ENCODE data around the gene KCNQ1OT1.

KCNQ1OT1 gene

GRCh38 chr11:2665526-2666400, 34.0 kb downstream of the KCNQ1OT1 start:
- H3F3A ChIP-seq (ENCODE audit: insufficient read depth, low read length): no peaks in the 10 kb centered on the region
- no peak overlapping the region for H3K9ac ChIP-seq (ENCODE audit: low read length)
- H3K9me3 ChIP-seq (replicated peaks; ENCODE audit: insufficient read depth, low read length): no peaks in the 10 kb centered on the region
- no peaks in the 10 kb centered on the region for H3K9me2 ChIP-seq (replicated peaks; ENCODE audit: insufficient read depth, low read length)
- TF ChIP-seq EZH2 (optimal IDR thresholded peaks at IDR 0.05; ENCODE audit: low read depth, low read length) (no peak), EZH2phosphoT487 (IDR thresholded peaks at IDR 0.05; ENCODE audit: low read length) (no peak)
- TF ChIP-seq, protein P1, sequence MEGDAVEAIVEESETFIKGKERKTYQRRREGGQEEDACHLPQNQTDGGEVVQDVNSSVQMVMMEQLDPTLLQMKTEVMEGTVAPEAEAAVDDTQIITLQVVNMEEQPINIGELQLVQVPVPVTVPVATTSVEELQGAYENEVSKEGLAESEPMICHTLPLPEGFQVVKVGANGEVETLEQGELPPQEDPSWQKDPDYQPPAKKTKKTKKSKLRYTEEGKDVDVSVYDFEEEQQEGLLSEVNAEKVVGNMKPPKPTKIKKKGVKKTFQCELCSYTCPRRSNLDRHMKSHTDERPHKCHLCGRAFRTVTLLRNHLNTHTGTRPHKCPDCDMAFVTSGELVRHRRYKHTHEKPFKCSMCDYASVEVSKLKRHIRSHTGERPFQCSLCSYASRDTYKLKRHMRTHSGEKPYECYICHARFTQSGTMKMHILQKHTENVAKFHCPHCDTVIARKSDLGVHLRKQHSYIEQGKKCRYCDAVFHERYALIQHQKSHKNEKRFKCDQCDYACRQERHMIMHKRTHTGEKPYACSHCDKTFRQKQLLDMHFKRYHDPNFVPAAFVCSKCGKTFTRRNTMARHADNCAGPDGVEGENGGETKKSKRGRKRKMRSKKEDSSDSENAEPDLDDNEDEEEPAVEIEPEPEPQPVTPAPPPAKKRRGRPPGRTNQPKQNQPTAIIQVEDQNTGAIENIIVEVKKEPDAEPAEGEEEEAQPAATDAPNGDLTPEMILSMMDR (IDR thresholded peaks at IDR 0.05; ENCODE audit: low read length): no peak
- no peaks in the 10 kb centered on the region for H3K36me3 ChIP-seq (replicated peaks; ENCODE audit: insufficient read depth, low read length)
- no peak overlapping the region for H3K4me2 ChIP-seq (ENCODE audit: low read depth, low read length)
- no peak overlapping the region for H3K27ac ChIP-seq (ENCODE audit: low read length)
- no peak overlapping the region for H3K4me3 ChIP-seq (ENCODE audit: low read length)
- H3K79me2 ChIP-seq (ENCODE audit: low read length): no peaks in the 10 kb centered on the region
- no peak for DNase-seq
- no peaks in the 10 kb centered on the region for H3K4me1 ChIP-seq (ENCODE audit: low read length)
- H2AFZ ChIP-seq (ENCODE audit: low read length): no peak overlapping the region
- no peaks in the 10 kb centered on the region for H3K27me3 ChIP-seq (replicated peaks; ENCODE audit: insufficient read depth, low read length)
- H4K20me1 ChIP-seq (ENCODE audit: insufficient read depth, low read length): no peaks in the 10 kb centered on the region

- no peaks in the 10 kb centered on the region for H3K27me3 ChIP-seq (replicated peaks; ENCODE audit: insufficient read depth, low read length)
- no peaks in the 10 kb centered on the region for H3K9me3 ChIP-seq (replicated peaks; ENCODE audit: insufficient read depth, low read length)
- no peak overlapping the region for H3K27ac ChIP-seq (ENCODE audit: low read length)
- H3K4me1 ChIP-seq (ENCODE audit: low read length): no peaks in the 10 kb centered on the region
- no peaks in the 10 kb centered on the region for H3K79me2 ChIP-seq (ENCODE audit: low read length)
- no peaks in the 10 kb centered on the region for H3K36me3 ChIP-seq (replicated peaks; ENCODE audit: insufficient read depth, low read length)
- H3K4me2 ChIP-seq (ENCODE audit: low read depth, low read length): no peak overlapping the region
- no peak overlapping the region for H2AFZ ChIP-seq (ENCODE audit: low read length)
- no peak for DNase-seq
- H3K4me3 ChIP-seq (ENCODE audit: low read length): no peak overlapping the region
- no peaks in the 10 kb centered on the region for H3F3A ChIP-seq (ENCODE audit: insufficient read depth, low read length)
- TF ChIP-seq EZH2 (optimal IDR thresholded peaks at IDR 0.05; ENCODE audit: low read depth, low read length) (no peak), EZH2phosphoT487 (IDR thresholded peaks at IDR 0.05; ENCODE audit: low read length) (no peak)
- TF ChIP-seq, protein P1 (IDR thresholded peaks at IDR 0.05; ENCODE audit: low read length): no peak
- no peaks in the 10 kb centered on the region for H4K20me1 ChIP-seq (ENCODE audit: insufficient read depth, low read length)
- no peaks in the 10 kb centered on the region for H3K9me2 ChIP-seq (replicated peaks; ENCODE audit: insufficient read depth, low read length)
- H3K9ac ChIP-seq (ENCODE audit: low read length): no peak overlapping the region
Observed at GRCh38 chr11:2664791-2665525, 34.8 kb downstream of the KCNQ1OT1 start.

DNA sequence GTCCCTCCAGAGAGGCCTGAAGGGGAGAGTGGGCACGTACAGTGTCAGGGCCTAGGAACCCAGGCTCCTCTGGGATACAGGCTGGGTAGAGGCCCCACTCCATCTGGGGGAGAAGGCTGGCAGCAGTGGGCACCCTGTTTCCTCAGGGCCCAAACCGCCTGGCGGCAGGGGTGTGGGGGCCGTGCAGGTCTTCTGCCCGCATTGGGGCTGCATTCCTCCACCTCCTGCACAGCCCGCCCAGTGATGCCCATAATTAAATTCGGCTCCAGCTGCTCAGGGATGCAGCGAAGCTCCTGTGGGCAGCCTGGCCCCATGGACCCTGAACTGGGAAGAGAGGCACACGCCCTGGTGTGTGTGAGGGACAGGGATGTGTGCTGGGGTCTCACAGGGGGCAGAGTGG, 35.4 kb downstream of the KCNQ1OT1 start:
- no peaks in the 10 kb centered on the region for H3F3A ChIP-seq (ENCODE audit: insufficient read depth, low read length)
- H3K4me2 ChIP-seq (ENCODE audit: low read depth, low read length): no peak overlapping the region
- no peaks in the 10 kb centered on the region for H3K79me2 ChIP-seq (ENCODE audit: low read length)
- no peak overlapping the region for H3K27ac ChIP-seq (ENCODE audit: low read length)
- H3K9me3 ChIP-seq (replicated peaks; ENCODE audit: insufficient read depth, low read length): no peaks in the 10 kb centered on the region
- H3K9ac ChIP-seq (ENCODE audit: low read length): no peak overlapping the region
- DNase-seq: no peak
- no peak overlapping the region for H3K4me3 ChIP-seq (ENCODE audit: low read length)
- no peaks in the 10 kb centered on the region for H4K20me1 ChIP-seq (ENCODE audit: insufficient read depth, low read length)
- H3K36me3 ChIP-seq (replicated peaks; ENCODE audit: insufficient read depth, low read length): no peaks in the 10 kb centered on the region
- H2AFZ ChIP-seq (ENCODE audit: low read length): no peak overlapping the region
- TF ChIP-seq EZH2 (optimal IDR thresholded peaks at IDR 0.05; ENCODE audit: low read depth, low read length): no peak
- TF ChIP-seq, protein P1 (IDR thresholded peaks at IDR 0.05; ENCODE audit: low read length): no peak
- no peak for TF ChIP-seq EZH2phosphoT487 (IDR thresholded peaks at IDR 0.05; ENCODE audit: low read length)
- H3K9me2 ChIP-seq (replicated peaks; ENCODE audit: insufficient read depth, low read length): no peaks in the 10 kb centered on the region
- H3K27me3 ChIP-seq (replicated peaks; ENCODE audit: insufficient read depth, low read length): no peaks in the 10 kb centered on the region
- no peaks in the 10 kb centered on the region for H3K4me1 ChIP-seq (ENCODE audit: low read length)
